NCI-H2107 (cell line): ENCODE results near the gene PIGR.

Experiments used
- DNase-seq: peaks from one replicate; lab custom pipeline; 2025; lab: John Stamatoyannopoulos, UW

The PIGR gene

DNA sequence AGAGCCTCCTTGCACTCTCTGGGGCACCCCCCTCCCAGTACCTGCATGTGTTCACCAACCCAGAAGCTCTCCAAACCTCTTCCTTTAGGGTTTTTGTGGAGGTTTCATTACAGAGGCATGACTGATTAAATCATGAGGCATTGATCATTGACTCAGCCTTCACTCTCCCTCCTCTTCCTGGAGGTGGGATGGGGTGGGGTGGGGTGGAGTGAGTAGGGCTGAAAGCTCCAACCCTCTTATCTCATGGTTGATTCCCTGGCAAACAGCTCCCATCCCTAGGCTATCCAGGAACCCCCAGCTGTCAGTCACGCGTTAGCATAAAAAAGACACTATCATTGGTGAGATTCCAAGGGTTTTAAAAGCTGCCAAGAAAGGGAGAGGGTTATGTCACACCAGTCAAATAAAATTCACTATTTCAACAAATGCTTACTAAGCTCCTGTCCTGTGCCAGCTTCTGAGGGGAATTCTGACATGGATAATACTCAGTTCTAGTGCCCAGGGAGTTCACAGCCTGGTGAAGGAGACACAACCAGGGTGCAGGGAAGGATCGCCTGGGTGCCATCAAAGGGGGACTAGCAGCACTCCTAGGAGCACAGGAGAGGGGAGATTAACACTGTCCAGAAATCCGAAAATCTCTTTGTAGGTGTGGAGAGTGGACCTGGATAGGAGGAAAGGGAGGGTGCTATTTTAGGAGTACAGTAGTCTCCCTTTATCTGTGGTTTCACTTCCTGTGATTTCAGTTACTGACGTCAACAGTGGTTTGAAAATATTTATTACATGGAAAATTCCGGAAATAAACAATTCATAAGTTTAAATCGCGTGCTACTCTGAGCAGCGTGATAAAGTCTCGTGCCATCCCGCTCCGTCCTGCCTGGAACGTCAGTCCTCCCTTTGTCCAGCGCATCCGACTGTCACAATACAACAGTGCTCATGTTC, 55.9 kb downstream of the PIGR start:
- no peak for DNase-seq

DNA sequence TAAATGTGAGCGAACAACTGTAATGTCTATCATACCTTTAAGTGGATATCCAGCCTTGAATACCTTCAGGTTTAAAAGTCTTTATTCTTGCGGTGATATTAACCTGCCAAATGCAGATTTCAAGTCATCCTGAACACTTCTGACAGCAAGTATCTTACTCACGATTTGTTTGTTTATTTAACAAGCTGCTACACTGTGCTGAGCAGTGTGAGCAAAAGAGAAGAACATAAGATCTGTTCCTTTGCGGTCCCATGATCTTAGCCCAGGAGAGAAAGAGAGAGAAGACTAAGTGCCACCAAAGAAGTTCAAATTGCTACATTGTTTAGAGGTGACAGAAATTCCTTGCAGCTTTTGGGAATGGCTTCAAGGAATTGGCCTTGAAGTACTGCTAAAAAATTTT, 58.6 kb downstream of the PIGR start:
- DNase-seq = no peak

DNA sequence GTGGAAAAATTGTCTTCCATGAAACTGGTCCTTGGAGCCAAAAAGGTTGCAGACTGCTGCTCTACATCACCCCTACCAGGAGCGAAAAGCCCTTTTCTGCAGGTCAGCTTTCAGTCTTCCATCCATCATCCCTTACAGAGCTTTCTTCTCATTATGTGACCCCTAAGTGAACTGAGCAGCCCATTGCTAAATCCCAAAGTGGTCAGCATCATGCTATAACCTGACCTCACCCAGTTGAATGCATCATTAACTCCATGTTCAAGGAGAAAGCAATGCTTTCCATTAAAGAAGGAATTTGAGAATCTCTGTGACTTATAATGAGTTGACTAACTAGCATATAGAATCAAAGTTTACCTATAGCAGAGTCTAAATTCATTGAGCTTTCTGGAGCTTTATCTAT, 59.4 kb downstream of the PIGR start:
- no peak for DNase-seq

DNA sequence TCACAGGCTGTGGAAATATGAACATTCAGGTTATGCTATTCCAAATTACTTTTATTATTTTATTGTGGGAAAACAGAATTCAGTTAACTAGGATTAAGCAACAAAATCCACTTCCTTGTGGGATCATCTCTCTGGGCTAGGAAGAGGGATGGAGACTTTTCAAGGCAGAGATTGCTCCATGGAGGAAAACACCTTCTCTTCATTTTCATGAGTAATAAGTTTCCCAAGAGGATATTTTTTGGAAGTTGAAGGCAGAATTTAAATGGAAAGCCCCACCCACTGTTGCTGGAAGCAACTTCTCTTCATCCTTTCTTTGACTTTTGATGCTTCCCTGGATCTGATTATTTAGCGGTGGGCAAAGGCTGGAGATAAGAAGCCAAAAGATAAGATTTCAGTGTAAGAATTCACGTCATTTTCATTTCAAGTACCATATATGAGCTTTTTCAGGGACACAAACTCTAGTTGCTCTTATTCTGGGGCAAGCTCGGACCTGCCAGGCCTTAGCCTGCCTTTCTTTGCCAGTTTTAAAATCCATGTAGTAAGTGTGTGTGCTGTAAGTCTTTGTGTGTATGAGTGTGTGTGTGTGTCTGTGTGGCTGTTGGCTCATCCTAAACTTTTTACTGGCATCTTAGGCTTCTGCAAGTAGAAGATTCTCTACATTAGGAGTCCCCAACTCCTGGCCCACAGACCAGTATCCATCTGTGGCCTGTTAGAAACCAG, 60.8 kb downstream of the PIGR start:
- DNase-seq = no peak

DNA sequence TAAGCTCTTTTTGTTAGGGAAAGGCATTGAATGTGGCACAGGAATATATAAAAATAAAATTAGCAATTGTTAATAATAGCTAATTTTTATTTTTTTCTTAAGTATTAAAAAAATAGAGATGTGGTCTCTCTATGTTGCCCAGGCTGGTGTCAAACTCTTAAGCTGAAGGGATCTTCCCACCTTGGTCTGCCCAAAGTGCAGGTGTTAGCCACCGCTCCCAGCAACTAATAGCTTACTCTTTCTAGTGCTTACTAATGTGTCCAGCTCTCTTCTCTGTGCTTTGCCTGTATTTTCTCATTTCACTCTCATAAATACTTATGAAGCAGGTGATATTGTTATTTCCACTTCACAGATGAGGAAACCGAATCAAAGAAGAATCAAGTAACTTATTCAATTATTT, 62.4 kb downstream of the PIGR start:
- no peak for DNase-seq

DNA sequence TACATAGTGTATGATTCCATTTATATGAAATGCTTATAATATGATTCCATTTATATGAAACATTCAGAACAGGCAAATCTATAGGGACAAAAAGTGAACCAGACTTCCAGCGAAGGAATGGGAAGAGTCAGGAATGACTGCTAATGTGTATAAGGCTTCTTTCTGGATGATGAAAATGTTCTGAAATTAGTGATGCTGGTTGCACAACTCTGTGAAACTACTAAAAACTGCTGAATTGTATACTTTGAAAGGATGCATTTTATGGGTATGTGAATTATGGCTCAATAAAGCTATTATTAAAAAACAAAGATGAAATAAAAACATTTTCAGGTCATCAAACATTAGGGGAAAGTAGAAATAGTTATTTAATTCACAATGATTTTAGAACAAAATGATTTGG, 63.1 kb downstream of the PIGR start:
- no peak for DNase-seq

DNA sequence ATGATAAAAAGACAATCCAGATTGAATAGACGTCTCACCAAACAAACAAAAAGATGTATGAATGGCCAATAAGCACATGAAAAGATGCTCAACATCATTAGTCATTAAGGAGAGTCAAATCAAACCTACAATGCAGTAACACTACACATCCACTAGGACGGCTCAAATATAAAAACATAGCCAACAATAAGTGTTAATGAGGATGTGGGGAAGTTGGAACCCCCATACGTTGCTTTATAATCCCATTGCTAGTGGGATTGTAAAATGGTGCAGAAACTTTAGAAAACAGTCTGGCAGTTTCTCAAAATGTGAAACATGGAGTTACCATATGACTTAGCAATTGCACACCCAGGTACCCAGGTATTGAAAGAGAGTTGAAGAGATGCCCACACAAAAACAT, 63.7 kb downstream of the PIGR start:
- DNase-seq = no peak

DNA sequence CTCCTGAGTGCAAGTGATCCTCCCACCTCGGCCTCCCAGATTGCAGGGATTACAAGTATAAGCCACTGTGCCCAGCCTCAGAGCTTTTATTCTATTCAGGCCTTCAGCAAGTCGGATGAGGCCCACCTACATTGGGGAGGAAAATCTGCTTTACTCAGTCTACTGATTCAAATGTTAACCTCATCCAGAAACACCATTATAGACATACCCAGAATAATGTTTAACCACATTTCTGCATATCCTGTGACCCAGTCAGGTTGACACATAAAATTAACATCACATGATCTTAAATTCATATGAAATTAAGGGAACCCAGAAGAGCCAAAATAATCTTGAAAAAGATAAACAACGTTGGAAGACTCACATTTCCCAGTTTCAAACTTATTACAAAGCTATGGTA, 66.0 kb downstream of the PIGR start:
- DNase-seq = no peak
